Raji (cell line): ENCODE data around the gene FABP3.

ENCODE experiments used
- POLR2A ChIP-seq: IDR thresholded peaks from 2 replicates; pipeline ENCODE4 v1.6.1; 2011; ENCODE audit warnings: low read depth, low read length, control low read depth; ENCODE audit not compliant: insufficient read depth

The FABP3 gene

DNA sequence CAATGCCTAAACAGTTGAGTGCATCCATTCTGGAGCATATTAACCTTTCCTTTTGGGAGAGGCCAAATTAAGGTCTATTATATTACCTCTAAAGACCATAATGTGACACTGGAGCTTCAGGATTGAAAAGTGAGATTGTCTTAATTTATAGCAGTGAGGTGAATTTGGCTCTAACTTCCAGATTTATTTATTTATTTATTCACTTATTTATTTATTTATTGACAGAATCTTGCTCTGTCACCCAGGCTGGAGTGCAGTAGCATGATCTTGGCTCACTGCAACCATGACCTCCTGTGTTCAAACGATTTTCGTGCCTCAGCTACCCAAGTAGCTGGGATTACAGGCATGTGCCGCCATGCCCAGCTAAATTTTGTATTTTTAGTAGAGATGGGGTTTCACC lies 57.0 kb downstream of the FABP3 start:
- no peak for TF ChIP-seq POLR2A
